ENCODE measurements around the gene ATG101. TPM values are rescaled to one million over a fixed set of nuclear protein-coding genes. Genes with fewer than 3 reads are reported as not detected.

ATG101 gene
- total and polyA plus RNA-seq, 8 donors = 19.7 to 42.4 (median 25.1) TPM

- Histone ChIP-seq H3K36me3 (peaks cover 0 to 26% of the 10 kb centered on the region in 2 donors), H3K4me3 (no peak overlapping the region), H3K27ac (peak overlapping the region; percentile 43 to 70), H3K4me1 (peaks cover 29 to 31% of the 10 kb centered on the region in 2 donors), H3K27me3 (peaks cover 0 to 9% of the 10 kb centered on the region in 2 donors), H3K9me3 (no peaks in the 10 kb centered on the region)
- TF ChIP-seq CTCF (IDR thresholded peaks at IDR 0.05) = no peak
- intact Hi-C loops (cut with DNase I) = loop anchor here in 1 of 2 donors (2.0 kb wide), 1 partner anchor 56 kb away; no protein-coding TSS in a partner anchor
- ATAC-seq (peak; percentile 2), DNase-seq (no peak)
These were observed 12.8 kb downstream of the ATG101 start for GRCh38 chr12:52082669-52082987.

- intact Hi-C loops (cut with DNase I) = loop anchor here in 1 of 2 donors (2.0 kb wide), 1 partner anchor 56 kb away; no protein-coding TSS in a partner anchor
These were observed 13.3 kb downstream of the ATG101 start for GRCh38 chr12:52082988-52083637.

GRCh38 chr12:52083638-52083996, 13.8 kb downstream of the ATG101 start:
- intact Hi-C loops (cut with DNase I) = loop anchor here in 1 of 2 donors (2.0 kb wide), 1 partner anchor 57 kb away; no protein-coding TSS in a partner anchor
- H3K4me1 ChIP-seq = peaks cover 29 to 31% of the 10 kb centered on the region in 2 donors
- peaks cover 0 to 16% of the 10 kb centered on the region in 2 donors for H3K36me3 ChIP-seq

More at GRCh38 chr12:52082988-52083637, 13.3 kb downstream of the ATG101 start:
- DNase-seq = peak in 1 of 4 donors; percentile 65
- peak; percentile 77 for ATAC-seq
- Histone ChIP-seq H3K27ac (peak overlapping the region; percentile 43 to 70), H3K4me3 (no peak overlapping the region), H3K9me3 (no peaks in the 10 kb centered on the region), H3K4me1 (peaks cover 29 to 31% of the 10 kb centered on the region in 2 donors), H3K27me3 (peaks cover 0 to 14% of the 10 kb centered on the region in 2 donors), H3K36me3 (peaks cover 0 to 21% of the 10 kb centered on the region in 2 donors)
- peak; percentile 92 to 94 for TF ChIP-seq CTCF (IDR thresholded peaks at IDR 0.05)

GRCh38 chr12:52084491-52085231, 14.9 kb downstream of the ATG101 start:
- no peak for ATAC-seq
- TF ChIP-seq CTCF (IDR thresholded peaks at IDR 0.05) = no peak
- peaks cover 0 to 5% of the 10 kb centered on the region in 2 donors for H3K36me3 ChIP-seq
- H3K27me3 ChIP-seq = peaks cover 0 to 25% of the 10 kb centered on the region in 2 donors
- DNase-seq = no peak
- H3K27ac ChIP-seq = no peak overlapping the region
- intact Hi-C loops (cut with DNase I) = no loop called here
- H3K4me3 ChIP-seq = no peak overlapping the region
- H3K4me1 ChIP-seq = peaks cover 29 to 31% of the 10 kb centered on the region in 2 donors
- no peaks in the 10 kb centered on the region for H3K9me3 ChIP-seq

More at GRCh38 chr12:52083638-52083996, 13.8 kb downstream of the ATG101 start:
- ATAC-seq (no peak), DNase-seq (no peak)
- H3K27me3 ChIP-seq = peaks cover 0 to 18% of the 10 kb centered on the region in 2 donors
- no peak overlapping the region for H3K27ac ChIP-seq
- TF ChIP-seq CTCF (IDR thresholded peaks at IDR 0.05) = peak in 1 of 2 donors; percentile 45
- H3K9me3 ChIP-seq = no peaks in the 10 kb centered on the region
- H3K4me3 ChIP-seq = no peak overlapping the region

GRCh38 chr12:52085682-52086180, 16.0 kb downstream of the ATG101 start:
- intact Hi-C loops (cut with DNase I) = no loop called here
- DNase-seq = no peak
- Histone ChIP-seq H3K9me3 (no peaks in the 10 kb centered on the region), H3K27me3 (peaks cover 0 to 35% of the 10 kb centered on the region in 2 donors), H3K36me3 (no peaks in the 10 kb centered on the region), H3K4me3 (no peak overlapping the region), H3K4me1 (peaks cover 23 to 27% of the 10 kb centered on the region in 2 donors), H3K27ac (no peak overlapping the region)
- TF ChIP-seq CTCF (IDR thresholded peaks at IDR 0.05) = no peak
- no peak for ATAC-seq
